ENCODE measurements around the gene CLDN18. TPM values are rescaled to one million over a fixed set of nuclear protein-coding genes. Genes with fewer than 3 reads are reported as not detected.

The CLDN18 gene
- total RNA-seq, 1 experiment from 2014 or later: 0.08 TPM

DNA sequence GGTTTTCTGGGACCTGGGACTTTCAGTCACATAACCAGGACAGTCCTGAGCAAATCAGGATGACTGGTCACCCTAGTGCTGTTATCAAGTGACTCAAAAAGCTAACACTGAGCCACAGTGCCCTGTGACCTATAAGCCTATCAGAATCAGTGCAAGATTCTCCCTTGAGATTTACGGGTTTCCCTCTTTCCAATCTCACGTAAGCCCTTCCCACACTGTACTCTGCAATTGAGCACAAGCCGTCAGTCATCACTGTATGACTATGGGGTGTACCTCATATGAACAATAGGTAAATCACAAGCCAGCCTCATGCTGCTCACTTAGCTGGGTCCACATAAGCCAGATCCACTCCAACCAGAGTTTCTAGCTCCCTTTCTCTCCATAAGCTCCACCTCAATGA is 21.0 kb upstream of the CLDN18 start:
- BruUV-seq (replicated peaks): no TSS peak
- ChIA-PET POLR2A (no interaction called here), CTCF (no interaction called here)
- Histone ChIP-seq H3K27ac (ENCODE audit: low read length) (no peak overlapping the region), H3K4me3 (ENCODE audit: low read depth in 2 of 2, low read length in 2 of 2) (no peak overlapping the region), H3K36me3 (ENCODE audit: control insufficient read depth, insufficient read depth, low read length) (no peaks in the 10 kb centered on the region), H3K9me3 (ENCODE audit: control insufficient read depth, insufficient read depth, low read depth, low read length) (0 out of 2 replicates have a peak, but pooled peaks cover 2% of the 10 kb centered on the region), H3K4me1 (ENCODE audit: control insufficient read depth, insufficient read depth, low read length) (no peaks in the 10 kb centered on the region), H3K27me3 (ENCODE audit: control insufficient read depth, insufficient read depth, low read length) (peaks cover 2% of the 10 kb centered on the region; the same call in 1 of the 2 replicates)
- ATAC-seq (peak; percentile 51; the same call in 1 of the 2 replicates), DNase-seq (ENCODE audit: low read depth, low spot score) (no peak)
- intact Hi-C loops (cut with micrococcal nuclease; ENCODE audit: unreplicated experiment) (no loop called here), in situ Hi-C loops (cut with HindIII; ENCODE audit: low pct_unique_long_range_greater_than_20kb, low sequenced_read_pairs) (no loop called here)
- TF ChIP-seq, protein P1, sequence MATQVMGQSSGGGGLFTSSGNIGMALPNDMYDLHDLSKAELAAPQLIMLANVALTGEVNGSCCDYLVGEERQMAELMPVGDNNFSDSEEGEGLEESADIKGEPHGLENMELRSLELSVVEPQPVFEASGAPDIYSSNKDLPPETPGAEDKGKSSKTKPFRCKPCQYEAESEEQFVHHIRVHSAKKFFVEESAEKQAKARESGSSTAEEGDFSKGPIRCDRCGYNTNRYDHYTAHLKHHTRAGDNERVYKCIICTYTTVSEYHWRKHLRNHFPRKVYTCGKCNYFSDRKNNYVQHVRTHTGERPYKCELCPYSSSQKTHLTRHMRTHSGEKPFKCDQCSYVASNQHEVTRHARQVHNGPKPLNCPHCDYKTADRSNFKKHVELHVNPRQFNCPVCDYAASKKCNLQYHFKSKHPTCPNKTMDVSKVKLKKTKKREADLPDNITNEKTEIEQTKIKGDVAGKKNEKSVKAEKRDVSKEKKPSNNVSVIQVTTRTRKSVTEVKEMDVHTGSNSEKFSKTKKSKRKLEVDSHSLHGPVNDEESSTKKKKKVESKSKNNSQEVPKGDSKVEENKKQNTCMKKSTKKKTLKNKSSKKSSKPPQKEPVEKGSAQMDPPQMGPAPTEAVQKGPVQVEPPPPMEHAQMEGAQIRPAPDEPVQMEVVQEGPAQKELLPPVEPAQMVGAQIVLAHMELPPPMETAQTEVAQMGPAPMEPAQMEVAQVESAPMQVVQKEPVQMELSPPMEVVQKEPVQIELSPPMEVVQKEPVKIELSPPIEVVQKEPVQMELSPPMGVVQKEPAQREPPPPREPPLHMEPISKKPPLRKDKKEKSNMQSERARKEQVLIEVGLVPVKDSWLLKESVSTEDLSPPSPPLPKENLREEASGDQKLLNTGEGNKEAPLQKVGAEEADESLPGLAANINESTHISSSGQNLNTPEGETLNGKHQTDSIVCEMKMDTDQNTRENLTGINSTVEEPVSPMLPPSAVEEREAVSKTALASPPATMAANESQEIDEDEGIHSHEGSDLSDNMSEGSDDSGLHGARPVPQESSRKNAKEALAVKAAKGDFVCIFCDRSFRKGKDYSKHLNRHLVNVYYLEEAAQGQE (IDR thresholded peaks at IDR 0.05; ENCODE audit: insufficient read depth in 1 of 2, low read depth in 2 of 2, low read length in 1 of 2): no peak
- TF ChIP-seq TCF7L2 (IDR thresholded peaks at IDR 0.05; ENCODE audit: low read depth, low read length) (no peak), SIN3A (IDR thresholded peaks at IDR 0.05; ENCODE audit: borderline replicate concordance, insufficient read depth, low read depth, low read length) (no peak), POLR2AphosphoS5 (IDR thresholded peaks at IDR 0.05; ENCODE audit: low read depth, low read length) (no peak)
- TF ChIP-seq, protein P2, sequence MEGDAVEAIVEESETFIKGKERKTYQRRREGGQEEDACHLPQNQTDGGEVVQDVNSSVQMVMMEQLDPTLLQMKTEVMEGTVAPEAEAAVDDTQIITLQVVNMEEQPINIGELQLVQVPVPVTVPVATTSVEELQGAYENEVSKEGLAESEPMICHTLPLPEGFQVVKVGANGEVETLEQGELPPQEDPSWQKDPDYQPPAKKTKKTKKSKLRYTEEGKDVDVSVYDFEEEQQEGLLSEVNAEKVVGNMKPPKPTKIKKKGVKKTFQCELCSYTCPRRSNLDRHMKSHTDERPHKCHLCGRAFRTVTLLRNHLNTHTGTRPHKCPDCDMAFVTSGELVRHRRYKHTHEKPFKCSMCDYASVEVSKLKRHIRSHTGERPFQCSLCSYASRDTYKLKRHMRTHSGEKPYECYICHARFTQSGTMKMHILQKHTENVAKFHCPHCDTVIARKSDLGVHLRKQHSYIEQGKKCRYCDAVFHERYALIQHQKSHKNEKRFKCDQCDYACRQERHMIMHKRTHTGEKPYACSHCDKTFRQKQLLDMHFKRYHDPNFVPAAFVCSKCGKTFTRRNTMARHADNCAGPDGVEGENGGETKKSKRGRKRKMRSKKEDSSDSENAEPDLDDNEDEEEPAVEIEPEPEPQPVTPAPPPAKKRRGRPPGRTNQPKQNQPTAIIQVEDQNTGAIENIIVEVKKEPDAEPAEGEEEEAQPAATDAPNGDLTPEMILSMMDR (IDR thresholded peaks at IDR 0.05): no peak

DNA sequence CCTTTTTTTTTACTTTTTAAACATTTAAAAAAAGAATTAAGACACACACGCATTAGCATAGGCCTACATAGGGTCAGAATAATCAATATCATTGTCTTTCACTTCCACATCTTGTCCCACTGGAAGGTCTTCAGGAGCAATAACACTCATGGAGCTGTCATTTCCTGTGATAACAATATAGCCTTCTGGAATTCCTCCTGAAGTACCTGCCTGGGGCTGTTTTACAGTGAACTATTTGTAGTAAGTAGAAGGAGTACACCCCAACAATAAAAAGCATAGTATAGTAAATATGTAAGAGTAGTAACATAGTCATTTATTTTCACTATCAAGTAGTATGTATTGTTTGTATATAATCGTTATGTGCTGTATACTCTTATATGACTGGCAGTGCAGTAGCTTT is 19.5 kb upstream of the CLDN18 start:
- Histone ChIP-seq H3K27me3 (ENCODE audit: control insufficient read depth, insufficient read depth, low read length) (peaks cover 2% of the 10 kb centered on the region; the same call in 1 of the 2 replicates), H3K27ac (ENCODE audit: low read length) (no peak overlapping the region), H3K36me3 (ENCODE audit: control insufficient read depth, insufficient read depth, low read length) (no peaks in the 10 kb centered on the region), H3K9me3 (ENCODE audit: control insufficient read depth, insufficient read depth, low read depth, low read length) (peaks cover 13% of the 10 kb centered on the region; the same call in 1 of the 2 replicates), H3K4me1 (ENCODE audit: control insufficient read depth, insufficient read depth, low read length) (no peaks in the 10 kb centered on the region), H3K4me3 (ENCODE audit: low read depth in 2 of 2, low read length in 2 of 2) (no peak overlapping the region)
- in situ Hi-C loops (cut with HindIII; ENCODE audit: low pct_unique_long_range_greater_than_20kb, low sequenced_read_pairs): no loop called here
- BruUV-seq (replicated peaks): no TSS peak
- CTCF ChIA-PET: no interaction called here
- TF ChIP-seq POLR2AphosphoS5 (IDR thresholded peaks at IDR 0.05; ENCODE audit: low read depth, low read length): no peak
- TF ChIP-seq, protein P1 (IDR thresholded peaks at IDR 0.05; ENCODE audit: insufficient read depth in 1 of 2, low read depth in 2 of 2, low read length in 1 of 2): no peak
- TF ChIP-seq, protein P2 (IDR thresholded peaks at IDR 0.05): no peak
- no peak for TF ChIP-seq SIN3A (IDR thresholded peaks at IDR 0.05; ENCODE audit: borderline replicate concordance, insufficient read depth, low read depth, low read length)
- no peak for TF ChIP-seq TCF7L2 (IDR thresholded peaks at IDR 0.05; ENCODE audit: low read depth, low read length)
- ATAC-seq (peak; percentile 58; the same call in 1 of the 2 replicates), DNase-seq (ENCODE audit: low read depth, low spot score) (no peak)
- intact Hi-C loops (cut with micrococcal nuclease; ENCODE audit: unreplicated experiment): no loop called here
- POLR2A ChIA-PET: no interaction called here
